Measurements from ENCODE around the gene IL1B.

IL1B gene

DNA sequence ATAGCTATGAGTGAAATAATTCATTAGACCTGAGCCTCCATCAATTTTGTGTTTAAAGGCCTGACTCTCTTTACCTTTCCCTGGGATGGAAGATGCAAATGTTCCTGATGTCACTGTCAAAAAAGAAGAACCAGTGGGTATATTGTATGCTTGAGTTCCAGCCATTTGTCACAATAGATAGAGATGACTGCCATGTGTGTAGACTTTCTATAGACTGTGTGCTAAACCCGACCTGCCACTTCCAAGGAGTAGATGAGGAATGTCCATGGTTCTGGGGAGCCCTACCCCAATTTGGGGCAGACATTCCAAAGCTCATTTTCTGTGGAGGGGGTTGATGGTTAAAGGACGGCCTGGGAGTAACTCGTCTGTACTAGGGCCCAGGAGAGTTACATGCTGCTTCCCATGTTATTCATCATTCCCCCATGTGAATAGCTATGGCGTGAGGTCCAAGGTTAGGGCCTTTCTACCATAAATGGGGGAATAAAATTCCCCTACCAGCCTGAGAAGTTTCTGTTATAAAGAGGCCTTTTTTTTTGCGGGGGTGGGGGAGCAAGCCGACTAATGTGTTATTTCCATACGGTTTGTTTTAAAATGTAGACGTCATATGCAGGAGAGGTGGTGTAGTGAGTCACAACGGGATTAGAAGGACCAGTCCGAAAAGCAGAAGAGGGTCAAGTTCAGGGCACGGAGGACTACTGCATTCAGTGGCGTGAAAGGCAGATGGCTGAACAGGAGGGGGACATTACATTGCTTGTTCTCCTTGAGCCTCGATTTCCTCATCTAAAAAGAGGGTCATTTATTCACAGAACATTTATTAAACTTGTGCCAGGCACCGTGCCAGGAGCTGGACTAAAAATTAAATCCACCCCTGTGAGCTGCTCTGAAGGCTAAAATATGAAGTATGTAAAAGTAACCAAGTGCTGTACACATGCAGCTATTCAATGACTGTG is 24.0 kb downstream of the IL1B start:
- Histone ChIP-seq H3K4me3 (replicated peaks; ENCODE audit: low read depth, low read length) (no peak overlapping the region), H3K36me3 (ENCODE audit: control insufficient read depth, insufficient read depth, low read length) (no peaks in the 10 kb centered on the region), H3K27me3 (replicated peaks; ENCODE audit: control insufficient read depth, insufficient read depth, low read length) (no peaks in the 10 kb centered on the region)
- no peak for DNase-seq (ENCODE audit: extremely low read depth, insufficient read length)
- TF ChIP-seq CTCF (IDR thresholded peaks at IDR 0.05; ENCODE audit: insufficient read depth, low read length, poor library complexity, severe bottlenecking), result no peak

GRCh38 chr2:112811841-112812306 is 24.7 kb downstream of the IL1B start:
- no peak for TF ChIP-seq CTCF (IDR thresholded peaks at IDR 0.05; ENCODE audit: insufficient read depth, low read length, poor library complexity, severe bottlenecking)
- DNase-seq (ENCODE audit: extremely low read depth, insufficient read length), result no peak
- Histone ChIP-seq H3K36me3 (ENCODE audit: control insufficient read depth, insufficient read depth, low read length) (no peaks in the 10 kb centered on the region), H3K27me3 (replicated peaks; ENCODE audit: control insufficient read depth, insufficient read depth, low read length) (no peaks in the 10 kb centered on the region), H3K4me3 (replicated peaks; ENCODE audit: low read depth, low read length) (no peak overlapping the region)

GRCh38 chr2:112811276-112811831 is 25.2 kb downstream of the IL1B start:
- Histone ChIP-seq H3K36me3 (ENCODE audit: control insufficient read depth, insufficient read depth, low read length) (no peaks in the 10 kb centered on the region), H3K4me3 (replicated peaks; ENCODE audit: low read depth, low read length) (no peak overlapping the region), H3K27me3 (replicated peaks; ENCODE audit: control insufficient read depth, insufficient read depth, low read length) (no peaks in the 10 kb centered on the region)
- no peak for DNase-seq (ENCODE audit: extremely low read depth, insufficient read length)
- no peak for TF ChIP-seq CTCF (IDR thresholded peaks at IDR 0.05; ENCODE audit: insufficient read depth, low read length, poor library complexity, severe bottlenecking)

- Histone ChIP-seq H3K4me3 (replicated peaks; ENCODE audit: low read depth, low read length) (no peak overlapping the region), H3K36me3 (ENCODE audit: control insufficient read depth, insufficient read depth, low read length) (no peaks in the 10 kb centered on the region), H3K27me3 (replicated peaks; ENCODE audit: control insufficient read depth, insufficient read depth, low read length) (no peaks in the 10 kb centered on the region)
- no peak for DNase-seq (ENCODE audit: extremely low read depth, insufficient read length)
- TF ChIP-seq CTCF (IDR thresholded peaks at IDR 0.05; ENCODE audit: insufficient read depth, low read length, poor library complexity, severe bottlenecking), result no peak
Measured at GRCh38 chr2:112809112-112809511, 27.5 kb downstream of the IL1B start.

GRCh38 chr2:112807233-112807807 is 29.3 kb downstream of the IL1B start:
- DNase-seq (ENCODE audit: extremely low read depth, insufficient read length), result no peak
- Histone ChIP-seq H3K36me3 (ENCODE audit: control insufficient read depth, insufficient read depth, low read length) (no peaks in the 10 kb centered on the region), H3K27me3 (replicated peaks; ENCODE audit: control insufficient read depth, insufficient read depth, low read length) (no peaks in the 10 kb centered on the region), H3K4me3 (replicated peaks; ENCODE audit: low read depth, low read length) (no peak overlapping the region)
- no peak for TF ChIP-seq CTCF (IDR thresholded peaks at IDR 0.05; ENCODE audit: insufficient read depth, low read length, poor library complexity, severe bottlenecking)

Measured in GM06990 (cell line).